ENCODE results near the gene PDHB. TPM values are rescaled to one million over a fixed set of nuclear protein-coding genes. Genes with fewer than 3 reads are reported as not detected.

The PDHB gene
- polyA plus RNA-seq, 1 experiment, result 109 TPM

- no peaks in the 10 kb centered on the region for H3K27me3 ChIP-seq (ENCODE audit: control insufficient read depth, insufficient read depth, low read length)
- peak overlapping the region; percentile 49 for H3K27ac ChIP-seq (ENCODE audit: low read depth, low read length)
- POLR2A ChIA-PET, result interaction anchor here (0.5 to 2.1 kb wide), 7 partner anchors 29 to 62 kb away, joined by 3 to 12 read pairs (median 4); no protein-coding TSS in a partner anchor
- no peak for TF ChIP-seq CTCF (IDR thresholded peaks at IDR 0.05; ENCODE audit: low read depth, low read length)
- no peaks in the 10 kb centered on the region for H3K9me3 ChIP-seq (ENCODE audit: control insufficient read depth, insufficient read depth, low read length)
- DNase-seq (ENCODE audit: low read depth, low spot score), result no peak
- H3K4me3 ChIP-seq (ENCODE audit: low read depth, low read length), result no peak overlapping the region
- CTCF ChIA-PET, result interaction anchor here (1.3 kb wide), 1 partner anchor 10 kb away, joined by 5 read pairs; no protein-coding TSS in a partner anchor
Observed at GRCh38 chr3:58387650-58388546, 45.7 kb downstream of the PDHB start.

- Histone ChIP-seq H3K4me3 (ENCODE audit: low read depth, low read length) (no peak overlapping the region), H3K27ac (ENCODE audit: low read depth, low read length) (peak overlapping the region; percentile 49), H3K9me3 (ENCODE audit: control insufficient read depth, insufficient read depth, low read length) (no peaks in the 10 kb centered on the region), H3K27me3 (ENCODE audit: control insufficient read depth, insufficient read depth, low read length) (no peaks in the 10 kb centered on the region)
- peak; percentile 41 for DNase-seq (ENCODE audit: low read depth, low spot score)
- CTCF ChIA-PET, result interaction anchor here (0.7 to 0.9 kb wide), 2 partner anchors 13 to 44 kb away, joined by 3 to 5 read pairs; no protein-coding TSS in a partner anchor
- TF ChIP-seq CTCF (IDR thresholded peaks at IDR 0.05; ENCODE audit: low read depth, low read length), result no peak
- POLR2A ChIA-PET, result interaction anchor here (0.8 to 0.9 kb wide), 2 partner anchors 50 to 55 kb away, joined by 3 read pairs; no protein-coding TSS in a partner anchor
Observed at GRCh38 chr3:58386626-58387365, 46.8 kb downstream of the PDHB start.

GRCh38 chr3:58384381-58385090 is 49.1 kb downstream of the PDHB start:
- no peaks in the 10 kb centered on the region for H3K27me3 ChIP-seq (ENCODE audit: control insufficient read depth, insufficient read depth, low read length)
- ChIA-PET POLR2A (interaction anchor here (1.1 to 1.7 kb wide), 2 partner anchors 44 to 50 kb away, joined by 4 to 22 read pairs; no protein-coding TSS in a partner anchor), CTCF (no interaction called here)
- H3K4me3 ChIP-seq (ENCODE audit: low read depth, low read length), result no peak overlapping the region
- no peak for DNase-seq (ENCODE audit: low read depth, low spot score)
- TF ChIP-seq CTCF (IDR thresholded peaks at IDR 0.05; ENCODE audit: low read depth, low read length), result no peak
- no peaks in the 10 kb centered on the region for H3K9me3 ChIP-seq (ENCODE audit: control insufficient read depth, insufficient read depth, low read length)
- H3K27ac ChIP-seq (ENCODE audit: low read depth, low read length), result peak overlapping the region; percentile 73

GRCh38 chr3:58383904-58384303 is 49.7 kb downstream of the PDHB start:
- no peak for TF ChIP-seq CTCF (IDR thresholded peaks at IDR 0.05; ENCODE audit: low read depth, low read length)
- Histone ChIP-seq H3K9me3 (ENCODE audit: control insufficient read depth, insufficient read depth, low read length) (no peaks in the 10 kb centered on the region), H3K27ac (ENCODE audit: low read depth, low read length) (peak overlapping the region; percentile 73), H3K4me3 (ENCODE audit: low read depth, low read length) (no peak overlapping the region), H3K27me3 (ENCODE audit: control insufficient read depth, insufficient read depth, low read length) (no peaks in the 10 kb centered on the region)
- CTCF ChIA-PET, result interaction anchor here (0.8 kb wide), 1 partner anchor 62 kb away, joined by 3 read pairs; no protein-coding TSS in a partner anchor
- peak; percentile 91 for DNase-seq (ENCODE audit: low read depth, low spot score)
- POLR2A ChIA-PET, result interaction anchor here (1.1 to 1.7 kb wide), 2 partner anchors 43 to 49 kb away, joined by 4 to 22 read pairs; no protein-coding TSS in a partner anchor

Data from AG04450 (cell line).